ENCODE results near the gene ABTB1. TPM values are rescaled to one million over a fixed set of nuclear protein-coding genes. Genes with fewer than 3 reads are reported as not detected.
"Not testable (repeated sequence)": the region's sequence is repeated elsewhere in the genome, so short reads cannot be mapped to it uniquely, and the experiment has no call there.

The ABTB1 gene
- total RNA-seq, 1 donor from 2014 or later, result 7.2 TPM

GRCh38 chr3:127652246-127652995 lies 20.3 kb upstream of the ABTB1 start:
- TF ChIP-seq CTCF (conservative IDR thresholded peaks at IDR 0.05), result peak; percentile 84
- Mint-ChIP-seq H3K4me3 (no peak overlapping the region), H3K27ac (ENCODE audit: unreplicated experiment) (no peak overlapping the region), H3K27me3 (ENCODE audit: low read depth) (no peaks in the 10 kb centered on the region), H3K36me3 (ENCODE audit: low read depth) (no peaks in the 10 kb centered on the region), H3K4me1 (peaks cover 5% of the 10 kb centered on the region), H3K9me3 (no peaks in the 10 kb centered on the region)
- DNase-seq (ENCODE audit: low read depth, low spot score), result peak; percentile 47

GRCh38 chr3:127654374-127654773 lies 18.4 kb upstream of the ABTB1 start:
- no peaks in the 10 kb centered on the region for H3K9me3 Mint-ChIP-seq
- no peak overlapping the region for H3K4me3 Mint-ChIP-seq

DNA sequence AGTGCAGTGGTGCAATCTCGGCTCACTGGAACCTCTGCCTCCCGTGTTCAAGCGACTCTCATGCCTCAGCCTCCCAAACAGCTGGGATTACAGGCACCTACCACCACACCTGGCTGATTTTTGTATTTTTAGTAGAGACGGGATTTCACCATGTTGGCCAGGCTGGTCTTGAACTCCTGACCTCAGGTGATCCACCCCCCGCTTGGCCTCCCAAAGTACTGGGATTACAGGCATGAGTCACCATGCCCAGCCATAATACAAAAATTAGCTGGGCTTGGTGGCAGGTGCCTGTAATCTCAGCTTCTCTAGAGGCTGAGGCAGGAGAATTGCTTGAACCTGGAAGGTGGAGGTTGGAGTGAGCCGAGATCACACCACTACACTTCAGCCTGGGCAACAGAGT lies 17.8 kb upstream of the ABTB1 start:
- H3K4me3 Mint-ChIP-seq; H3K36me3 Mint-ChIP-seq (ENCODE audit: low read depth); H3K9me3 Mint-ChIP-seq; H3K27me3 Mint-ChIP-seq (ENCODE audit: low read depth); DNase-seq (ENCODE audit: low read depth, low spot score); H3K27ac Mint-ChIP-seq (ENCODE audit: unreplicated experiment): not testable (repeated sequence)
- peaks cover 10% of the 10 kb centered on the region for H3K4me1 Mint-ChIP-seq

More at GRCh38 chr3:127654374-127654773, 18.4 kb upstream of the ABTB1 start:
- no peak for TF ChIP-seq CTCF (conservative IDR thresholded peaks at IDR 0.05)
- Mint-ChIP-seq H3K27me3 (ENCODE audit: low read depth) (no peaks in the 10 kb centered on the region), H3K27ac (ENCODE audit: unreplicated experiment) (no peak overlapping the region), H3K36me3 (ENCODE audit: low read depth) (no peaks in the 10 kb centered on the region), H3K4me1 (peaks cover 5% of the 10 kb centered on the region)
- no peak for DNase-seq (ENCODE audit: low read depth, low spot score)

- no peak for DNase-seq (ENCODE audit: low read depth, low spot score)
- Mint-ChIP-seq H3K4me3 (no peak overlapping the region), H3K27ac (ENCODE audit: unreplicated experiment) (no peak overlapping the region), H3K27me3 (ENCODE audit: low read depth) (no peaks in the 10 kb centered on the region), H3K36me3 (ENCODE audit: low read depth) (peaks cover 3% of the 10 kb centered on the region), H3K9me3 (no peaks in the 10 kb centered on the region), H3K4me1 (peaks cover 15% of the 10 kb centered on the region)
- TF ChIP-seq CTCF (conservative IDR thresholded peaks at IDR 0.05), result no peak
These were observed 17.1 kb upstream of the ABTB1 start for GRCh38 chr3:127655641-127656040.

DNA sequence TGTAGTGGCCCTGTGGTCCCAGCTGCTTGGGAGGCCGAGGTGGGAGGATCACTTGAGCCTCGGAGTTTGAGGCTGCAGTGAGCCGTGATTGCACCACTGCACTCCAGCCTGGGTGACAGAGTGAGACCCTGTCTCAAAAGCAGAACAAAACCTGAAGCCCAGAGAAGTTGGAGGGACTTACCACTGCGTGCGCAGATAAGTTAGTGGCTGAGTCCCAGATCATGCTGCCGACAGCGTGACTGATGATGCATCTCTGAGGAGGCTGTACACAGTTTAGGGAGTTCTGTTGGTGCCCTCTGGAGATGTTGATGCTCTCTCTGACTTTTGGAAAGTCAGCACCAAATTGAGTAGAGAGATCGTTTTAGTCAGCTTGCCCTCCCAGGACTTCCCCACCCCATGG lies 15.8 kb upstream of the ABTB1 start:
- DNase-seq (ENCODE audit: low read depth, low spot score), result no peak
- no peaks in the 10 kb centered on the region for H3K27me3 Mint-ChIP-seq (ENCODE audit: low read depth)
- no peak overlapping the region for H3K27ac Mint-ChIP-seq (ENCODE audit: unreplicated experiment)
- H3K4me1 Mint-ChIP-seq, result peaks cover 16% of the 10 kb centered on the region
- H3K36me3 Mint-ChIP-seq (ENCODE audit: low read depth), result peaks cover 3% of the 10 kb centered on the region
- H3K4me3 Mint-ChIP-seq, result no peak overlapping the region
- H3K9me3 Mint-ChIP-seq, result no peaks in the 10 kb centered on the region
- no peak for TF ChIP-seq CTCF (conservative IDR thresholded peaks at IDR 0.05)

DNA sequence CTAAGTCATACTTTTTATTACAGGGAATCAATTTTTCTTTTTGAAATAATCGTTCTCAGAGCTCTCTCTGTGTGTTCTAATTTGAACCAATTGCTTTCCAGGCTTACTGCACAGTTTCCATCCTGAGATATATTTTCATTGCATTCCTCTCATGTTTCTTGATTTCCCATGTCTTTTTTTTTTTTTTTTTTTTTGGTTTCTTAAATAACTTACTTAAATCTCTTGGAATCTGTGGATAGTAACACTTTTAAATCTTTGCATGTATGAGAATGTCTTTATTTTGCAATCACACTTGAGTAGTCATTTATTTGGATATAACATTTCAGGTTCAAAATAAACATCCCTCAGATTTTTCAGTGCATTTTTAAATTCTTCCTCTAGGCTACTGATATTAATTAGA lies 14.5 kb upstream of the ABTB1 start:
- H3K27ac Mint-ChIP-seq (ENCODE audit: unreplicated experiment), result no peak overlapping the region
- H3K9me3 Mint-ChIP-seq, result no peaks in the 10 kb centered on the region
- no peak for DNase-seq (ENCODE audit: low read depth, low spot score)
- H3K36me3 Mint-ChIP-seq (ENCODE audit: low read depth), result peaks cover 4% of the 10 kb centered on the region
- no peaks in the 10 kb centered on the region for H3K27me3 Mint-ChIP-seq (ENCODE audit: low read depth)
- peaks cover 25% of the 10 kb centered on the region for H3K4me1 Mint-ChIP-seq
- TF ChIP-seq CTCF (conservative IDR thresholded peaks at IDR 0.05), result no peak
- no peak overlapping the region for H3K4me3 Mint-ChIP-seq
